ENCODE data around the gene ACOX1.

ACOX1 gene

GRCh38 chr17:75932852-75933251 is 46.1 kb downstream of the ACOX1 start:
- DNase-seq (ENCODE audit: low read depth) = no peak
- H3K4me3 ChIP-seq (ENCODE audit: low read length) = no peak overlapping the region
- no peak for TF ChIP-seq CTCF (conservative IDR thresholded peaks at IDR 0.05; ENCODE audit: low read length)

- TF ChIP-seq CTCF (conservative IDR thresholded peaks at IDR 0.05; ENCODE audit: low read length) = no peak
- DNase-seq (ENCODE audit: low read depth) = no peak
- H3K4me3 ChIP-seq (ENCODE audit: low read length) = no peak overlapping the region
These were observed 47.9 kb downstream of the ACOX1 start for GRCh38 chr17:75931062-75931461.

GRCh38 chr17:75927286-75927922 is 51.6 kb downstream of the ACOX1 start:
- peak; percentile 29 for TF ChIP-seq CTCF (conservative IDR thresholded peaks at IDR 0.05; ENCODE audit: low read length)
- no peak overlapping the region for H3K4me3 ChIP-seq (ENCODE audit: low read length)
- DNase-seq (ENCODE audit: low read depth) = peak; percentile 13

- DNase-seq (ENCODE audit: low read depth) = no peak
- H3K4me3 ChIP-seq (ENCODE audit: low read length) = no peak overlapping the region
- no peak for TF ChIP-seq CTCF (conservative IDR thresholded peaks at IDR 0.05; ENCODE audit: low read length)
These were observed 52.5 kb downstream of the ACOX1 start for GRCh38 chr17:75926456-75926855.

- no peak for TF ChIP-seq CTCF (conservative IDR thresholded peaks at IDR 0.05; ENCODE audit: low read length)
- DNase-seq (ENCODE audit: low read depth) = no peak
- H3K4me3 ChIP-seq (ENCODE audit: low read length) = no peak overlapping the region
These were observed 53.1 kb downstream of the ACOX1 start for GRCh38 chr17:75925912-75926311.

GRCh38 chr17:75925103-75925502 is 53.9 kb downstream of the ACOX1 start:
- DNase-seq (ENCODE audit: low read depth) = no peak
- TF ChIP-seq CTCF (conservative IDR thresholded peaks at IDR 0.05; ENCODE audit: low read length) = no peak
- H3K4me3 ChIP-seq (ENCODE audit: low read length) = no peak overlapping the region

GRCh38 chr17:75922963-75923874 is 55.7 kb downstream of the ACOX1 start:
- no peak overlapping the region for H3K4me3 ChIP-seq (ENCODE audit: low read length)
- no peak for TF ChIP-seq CTCF (conservative IDR thresholded peaks at IDR 0.05; ENCODE audit: low read length)
- DNase-seq (ENCODE audit: low read depth) = no peak

Data from AG10803 (cell line).